Amniotic epithelial cell (primary cell): ENCODE results near the gene SPON2.

ENCODE experiments used
- DNase-seq: peaks from one replicate; pipeline ENCODE4 v3.0.0-alpha.2; 2010; ENCODE audit warnings: low read depth

Gene SPON2

GRCh38 chr4:1208970-1209704, 36.8 kb upstream of the SPON2 start:
- peak; percentile 87 for DNase-seq

DNA sequence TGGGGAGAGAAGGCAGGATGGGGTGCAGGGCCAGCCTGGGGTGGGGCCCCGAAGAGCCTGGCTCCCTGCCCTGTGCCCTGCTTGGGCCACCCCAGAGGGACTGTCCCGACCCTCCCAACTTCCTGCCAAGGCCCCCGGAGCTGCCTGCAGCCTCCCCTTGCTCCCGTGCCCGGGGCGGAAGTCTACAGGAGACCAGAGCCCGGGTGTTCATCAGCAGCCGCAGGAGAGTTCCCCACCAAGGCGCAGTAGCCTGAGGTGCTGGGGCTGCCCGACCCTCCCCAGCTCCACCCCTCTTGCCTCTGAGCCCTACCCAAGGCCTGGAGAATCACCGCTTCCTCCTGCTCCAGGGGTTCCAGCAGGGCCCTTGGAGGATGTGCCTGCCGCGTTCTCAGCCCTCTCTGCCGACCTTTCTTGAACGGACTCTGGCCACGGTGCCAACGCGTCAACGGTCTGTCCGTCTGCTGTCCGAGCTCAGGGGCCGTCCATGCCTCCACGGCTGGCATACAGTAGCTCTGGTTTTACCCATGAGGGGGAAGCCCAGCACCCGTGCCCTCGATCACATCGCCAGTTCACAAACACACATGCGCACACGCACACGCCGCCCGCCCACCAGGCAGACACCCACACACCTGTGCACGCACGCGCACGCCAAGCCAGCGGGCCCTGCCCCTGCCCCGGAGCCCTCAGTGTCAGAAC, 36.0 kb upstream of the SPON2 start:
- no peak for DNase-seq

DNA sequence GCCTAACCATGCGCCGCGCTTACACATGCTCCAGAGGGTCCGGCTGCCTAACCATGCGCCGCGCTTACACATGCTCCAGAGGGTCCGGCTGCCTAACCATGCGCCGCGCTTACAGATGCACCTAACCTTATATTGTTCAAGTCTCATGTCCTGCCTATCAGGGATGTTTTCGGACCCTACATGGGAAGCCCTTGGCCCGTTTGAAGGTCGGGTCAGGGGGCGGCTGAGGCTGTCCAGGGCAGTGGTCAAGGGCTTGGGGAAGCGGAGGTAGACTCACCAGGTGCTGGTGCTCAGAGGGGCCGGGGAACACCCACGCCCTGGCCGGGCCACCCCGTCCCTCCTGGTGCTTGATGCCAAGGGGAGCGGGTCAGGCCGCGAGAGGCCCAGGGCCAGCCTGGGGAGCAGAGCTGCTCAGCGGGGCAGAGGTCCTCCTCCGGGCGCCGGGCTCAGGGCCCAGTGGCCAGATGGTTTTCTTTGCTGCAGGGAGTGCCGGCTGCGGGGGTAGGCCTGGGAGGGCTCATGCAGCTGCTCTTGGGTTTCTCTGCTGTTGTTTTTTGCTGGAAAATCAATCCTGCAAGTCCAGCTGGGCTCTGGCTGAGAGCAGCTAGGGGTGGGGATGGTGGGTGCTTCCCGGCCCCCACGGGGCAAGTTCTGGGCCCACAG, 35.4 kb upstream of the SPON2 start:
- peak; percentile 69 for DNase-seq

GRCh38 chr4:1207157-1207470, 34.7 kb upstream of the SPON2 start:
- no peak for DNase-seq

DNA sequence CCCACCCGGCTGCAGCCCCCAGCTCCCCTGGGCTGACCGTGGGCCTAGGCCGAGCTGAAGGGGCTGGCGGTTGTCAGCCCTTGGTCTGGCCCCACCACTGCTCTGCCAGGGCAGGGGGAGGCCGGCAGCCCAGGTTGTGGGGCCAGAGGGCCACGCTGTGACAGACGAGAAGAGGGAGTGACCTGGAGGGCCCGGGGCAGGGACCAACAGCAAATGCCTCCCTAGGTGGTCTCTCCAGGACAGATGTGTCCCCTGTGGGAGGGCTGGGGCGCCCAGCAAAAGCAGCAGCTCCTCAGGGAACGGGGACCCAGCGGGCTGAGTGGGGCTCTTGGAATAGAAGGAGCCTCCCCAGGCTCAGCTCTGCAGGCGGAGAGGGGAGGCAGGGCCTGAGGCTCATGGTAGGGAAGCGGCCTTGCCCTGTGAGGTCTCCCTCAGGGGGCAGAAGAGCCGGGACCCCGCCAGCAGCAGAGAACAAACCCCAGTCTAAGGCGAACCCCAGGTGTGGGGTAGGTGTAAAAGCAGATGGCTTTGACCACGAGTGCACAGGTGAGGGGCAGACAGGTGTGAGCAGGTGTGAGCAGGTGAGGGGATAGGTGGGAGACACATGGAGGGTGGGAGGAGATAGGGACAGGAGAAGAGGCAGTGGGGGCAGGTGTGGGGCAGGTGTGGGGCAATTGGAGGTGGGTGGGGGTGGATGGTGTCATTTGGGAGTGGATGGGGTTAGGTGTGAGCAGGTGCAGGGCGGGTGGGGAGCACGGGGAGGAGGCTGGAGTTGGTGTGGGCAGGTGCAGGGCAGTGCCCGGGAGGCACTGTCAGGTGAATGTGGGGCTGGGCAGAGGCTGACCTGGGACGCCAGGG, 34.1 kb upstream of the SPON2 start:
- DNase-seq = no peak

DNA sequence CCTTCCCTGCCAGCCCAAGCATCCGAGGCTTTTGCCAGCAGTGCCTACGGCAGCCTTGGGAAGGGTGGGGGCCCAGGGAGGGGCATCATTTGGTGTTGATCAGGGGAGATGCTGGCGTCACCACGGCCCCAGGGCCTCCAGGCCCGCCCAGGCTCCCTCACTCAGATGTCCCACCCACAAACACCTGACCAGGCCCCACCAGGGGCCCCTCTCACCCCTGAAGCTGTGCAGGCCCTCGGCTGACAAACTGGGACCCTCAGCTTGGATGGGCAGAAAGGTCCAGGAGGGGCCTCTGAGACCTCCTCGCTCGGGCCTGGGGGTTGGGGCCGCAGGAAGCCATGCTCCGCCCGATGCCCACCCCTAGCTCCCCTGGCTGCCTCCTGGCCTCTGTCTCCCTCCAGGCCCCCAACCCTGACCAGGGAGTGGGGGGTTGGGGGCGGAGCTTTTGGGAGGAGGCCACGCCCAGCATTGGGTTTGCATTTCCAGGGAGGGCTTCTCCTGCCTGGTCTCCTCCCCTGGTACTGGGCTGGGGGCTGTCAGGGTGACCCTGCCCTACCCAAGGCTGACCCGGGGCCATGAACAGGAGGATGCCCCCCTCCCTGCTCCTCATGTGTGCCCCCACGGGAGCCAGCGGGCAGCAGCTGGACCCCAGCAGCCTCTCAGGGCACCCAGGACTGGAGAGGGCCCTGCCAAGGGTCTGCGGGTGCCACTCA, 33.4 kb upstream of the SPON2 start:
- no peak for DNase-seq

DNA sequence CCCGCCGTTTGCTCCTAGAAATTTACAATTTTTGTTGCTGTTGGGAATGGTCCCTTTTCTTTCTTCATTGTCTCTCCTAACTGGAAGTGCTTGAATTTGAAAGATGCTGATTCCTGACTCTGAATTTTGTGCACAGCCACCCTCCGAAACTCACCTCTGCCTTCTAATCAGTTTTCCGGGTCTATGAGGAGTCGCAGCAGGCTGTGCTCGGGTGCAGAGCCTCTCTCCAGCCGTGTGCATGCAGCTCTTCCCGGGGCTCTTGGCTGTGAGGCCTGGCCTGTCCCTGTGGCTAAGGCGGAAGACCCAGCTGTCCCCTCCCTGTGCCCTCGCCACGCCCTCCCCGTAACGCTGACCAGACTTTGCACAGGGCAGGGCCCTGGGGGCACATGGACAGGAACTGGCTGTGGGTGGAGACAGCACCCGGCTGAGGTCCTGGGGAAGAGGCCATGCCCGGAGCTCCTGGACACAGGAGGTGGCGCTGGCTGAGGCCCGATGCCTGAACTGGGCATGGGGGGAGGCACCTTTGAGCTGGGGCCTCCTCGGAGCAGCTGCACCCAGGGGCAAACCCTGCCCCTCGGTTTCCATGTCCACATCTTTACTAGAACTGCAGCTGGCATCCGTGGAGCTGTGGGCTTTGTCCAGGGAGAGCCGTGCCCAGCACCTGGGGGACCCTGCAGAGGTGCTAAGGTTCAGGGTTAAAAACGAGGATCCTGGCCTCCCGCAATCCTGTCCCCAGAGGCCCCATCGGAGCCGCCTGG, 32.6 kb upstream of the SPON2 start:
- no peak for DNase-seq

DNA sequence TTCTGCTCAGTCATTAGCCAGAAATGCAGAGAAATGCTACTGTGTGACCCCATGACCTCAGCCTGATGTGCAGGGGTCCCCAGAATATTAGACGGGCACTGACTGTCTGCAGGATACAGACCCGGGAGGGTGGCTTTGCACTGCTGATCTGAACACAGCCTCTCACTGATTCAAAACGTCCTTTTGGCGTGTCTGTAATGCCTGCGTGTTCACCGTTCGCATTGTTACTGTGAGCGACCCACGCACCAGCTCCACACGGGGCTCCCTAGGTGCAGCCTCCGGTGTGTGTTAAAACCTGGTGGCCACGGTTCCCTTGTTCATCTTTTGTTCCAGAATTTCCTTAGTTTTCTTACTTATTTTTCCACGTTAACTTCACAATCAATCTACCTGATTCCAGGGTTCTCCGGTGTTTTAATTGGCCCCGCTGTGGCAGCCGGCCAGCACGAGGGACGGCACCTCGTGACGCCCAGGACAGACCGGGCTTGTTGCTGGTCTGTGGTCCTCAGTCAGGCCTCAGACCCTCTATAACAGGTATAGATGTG, 32.0 kb upstream of the SPON2 start:
- DNase-seq = no peak

DNA sequence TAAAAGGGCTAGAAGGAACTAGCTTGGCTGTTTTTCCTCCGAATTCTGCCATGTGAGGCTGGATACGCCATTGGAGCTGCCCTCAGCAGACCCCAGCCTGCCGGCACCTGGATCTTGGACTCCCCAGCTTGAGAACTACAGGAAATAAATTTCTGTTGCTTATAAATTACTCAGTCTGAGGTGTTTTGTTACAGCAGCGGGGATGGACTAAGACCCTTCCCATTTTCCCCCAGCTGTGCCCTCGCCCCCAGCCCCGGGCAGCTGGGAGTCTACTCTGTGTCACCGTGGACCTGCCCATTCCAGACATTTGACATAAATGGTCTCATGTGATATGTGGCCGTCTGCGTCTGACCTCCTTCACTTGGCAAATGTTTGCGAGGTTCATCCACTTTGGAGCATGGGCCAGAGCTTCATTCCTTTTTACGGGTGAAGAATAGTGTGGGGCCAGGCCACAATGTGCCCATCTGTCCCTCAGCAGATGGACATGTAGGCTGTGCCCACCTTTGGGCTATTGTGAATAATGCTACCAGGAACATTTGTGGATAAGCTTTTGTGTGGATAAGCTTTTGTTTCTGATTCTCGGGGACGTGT, 30.7 kb upstream of the SPON2 start:
- no peak for DNase-seq

DNA sequence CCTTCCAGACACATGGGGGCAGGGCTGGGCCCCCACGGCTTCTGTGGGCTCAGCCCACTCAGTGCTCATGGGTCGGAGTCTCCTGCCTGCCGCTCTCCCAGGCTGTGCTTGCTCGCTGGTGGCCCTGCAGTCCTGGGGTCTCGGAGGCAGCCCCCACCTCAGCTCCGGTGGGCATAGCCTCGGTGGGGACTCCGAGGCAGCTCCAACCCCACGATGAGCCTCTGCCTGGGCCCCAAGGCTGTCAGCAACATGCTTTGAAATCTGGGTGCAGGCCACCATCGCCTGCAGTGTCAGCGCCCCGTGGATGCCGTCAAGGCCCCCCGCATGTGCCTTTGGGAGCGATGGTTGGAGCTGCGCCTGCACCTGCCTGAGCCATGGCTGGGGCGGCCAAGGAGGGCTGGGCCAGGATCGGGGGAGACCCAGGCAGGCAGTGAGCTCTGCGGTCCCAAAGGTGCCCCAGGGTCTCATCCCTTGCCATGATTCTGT, 30.2 kb upstream of the SPON2 start:
- DNase-seq = no peak

- peak; percentile 100 for DNase-seq
These were observed 29.6 kb upstream of the SPON2 start for GRCh38 chr4:1201851-1202525.

GRCh38 chr4:1200425-1201035, 28.1 kb upstream of the SPON2 start:
- DNase-seq = peak; percentile 90

DNA sequence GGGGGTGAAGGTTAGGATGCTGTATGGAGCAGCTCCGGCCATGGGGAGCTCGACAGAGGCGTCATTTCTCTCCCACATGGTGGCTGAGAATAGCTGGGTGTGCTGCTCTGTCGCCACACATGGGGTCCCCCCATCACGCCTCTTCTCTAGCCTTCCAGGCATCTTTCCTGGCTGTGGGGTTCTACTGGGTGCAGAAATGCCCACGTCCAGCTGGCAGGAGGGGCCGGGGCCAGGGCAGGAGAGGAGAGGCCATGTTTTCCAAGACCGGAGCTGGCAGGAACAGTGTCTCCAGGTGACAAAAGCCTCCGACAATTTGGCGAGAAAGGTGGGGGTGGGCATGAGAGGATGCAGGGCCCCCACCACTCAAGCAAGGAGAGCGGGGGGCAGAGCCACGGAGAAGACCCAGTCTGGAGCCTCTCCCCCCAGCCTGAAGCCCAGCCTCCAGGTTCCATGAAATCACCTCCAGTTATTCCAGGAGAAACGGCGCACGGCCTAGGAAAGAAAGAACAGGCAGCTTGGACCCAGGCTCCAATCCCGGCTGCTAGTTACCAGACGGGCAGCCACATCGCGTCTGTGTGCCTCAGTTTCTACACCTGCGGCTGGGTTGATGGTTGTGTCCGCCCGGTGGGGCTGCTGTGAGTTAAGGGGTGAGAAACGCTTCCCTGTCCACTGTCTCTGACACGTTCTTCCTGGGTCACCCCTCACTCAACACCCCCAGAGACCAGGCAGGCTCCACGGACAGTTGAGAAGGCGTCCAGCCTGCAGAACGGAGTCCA, 27.4 kb upstream of the SPON2 start:
- DNase-seq = no peak

DNA sequence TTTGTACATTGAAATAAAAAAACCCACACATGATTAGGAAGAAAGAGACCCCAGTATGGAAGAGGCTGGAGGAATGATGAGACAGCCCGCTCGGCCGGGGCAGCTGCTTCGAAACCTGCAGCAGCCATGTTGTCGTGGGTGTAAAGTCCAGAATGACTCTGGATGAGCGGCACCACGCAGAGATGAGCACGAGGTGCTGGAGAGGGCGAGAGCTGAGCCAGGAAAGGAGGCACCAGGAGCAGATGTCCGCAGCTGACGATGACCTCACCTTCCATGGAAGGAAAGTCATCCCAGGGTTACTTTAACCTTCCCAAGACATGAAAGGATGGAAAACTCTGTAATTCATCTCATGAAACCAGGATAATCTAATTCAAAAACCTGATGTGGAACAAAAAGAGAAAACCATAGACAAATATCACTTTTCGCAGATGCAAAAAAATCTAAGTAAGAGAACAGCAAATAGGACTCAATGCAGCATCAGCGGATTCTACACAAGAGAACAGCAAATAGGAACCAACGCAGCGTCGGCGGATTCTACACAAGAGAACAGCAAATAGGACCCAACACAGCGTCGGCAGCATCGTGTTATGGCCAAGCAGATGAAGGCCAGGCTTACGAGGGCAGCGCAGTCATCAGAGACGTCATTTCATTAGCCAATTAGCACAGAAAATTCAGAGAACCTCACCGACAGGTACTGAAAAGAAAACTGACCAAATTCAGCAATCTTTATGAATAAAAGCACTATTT, 25.9 kb upstream of the SPON2 start:
- DNase-seq = peak; percentile 65

DNA sequence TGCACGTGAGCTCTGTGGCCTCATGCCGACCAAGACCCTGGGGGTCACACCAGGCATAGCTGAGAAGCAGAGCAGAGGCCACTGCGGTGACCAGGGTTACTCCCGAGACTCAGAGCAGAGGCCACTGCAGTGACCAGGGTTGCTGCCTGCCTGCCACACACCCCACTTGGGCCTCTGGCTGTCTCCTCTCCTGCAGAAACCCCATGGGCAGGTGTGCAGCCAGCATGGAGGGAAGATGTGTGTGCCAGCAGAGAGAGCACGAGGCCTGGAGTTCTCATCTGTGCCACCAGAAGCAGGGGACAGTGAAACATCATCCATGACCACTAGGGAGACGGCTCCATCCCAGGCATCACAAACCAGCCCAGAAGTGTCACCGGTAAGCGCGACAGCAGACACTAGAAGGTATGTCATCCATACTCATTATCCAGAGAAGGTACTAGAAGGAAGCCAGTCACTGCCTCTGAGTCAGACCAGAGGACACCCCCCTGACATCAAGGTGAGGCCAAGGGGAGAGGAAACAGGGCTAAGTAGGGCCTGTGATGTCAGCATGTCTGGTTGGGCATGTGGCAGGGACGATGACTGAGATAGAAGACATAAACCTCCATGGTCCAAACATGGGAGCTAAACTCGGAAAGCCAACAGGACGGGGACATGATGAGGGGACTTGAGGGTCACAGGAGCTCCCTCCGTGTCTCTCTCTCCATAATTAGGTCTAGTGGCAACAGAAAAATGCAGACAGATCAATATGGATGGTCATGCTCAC, 24.2 kb upstream of the SPON2 start:
- DNase-seq = no peak

DNA sequence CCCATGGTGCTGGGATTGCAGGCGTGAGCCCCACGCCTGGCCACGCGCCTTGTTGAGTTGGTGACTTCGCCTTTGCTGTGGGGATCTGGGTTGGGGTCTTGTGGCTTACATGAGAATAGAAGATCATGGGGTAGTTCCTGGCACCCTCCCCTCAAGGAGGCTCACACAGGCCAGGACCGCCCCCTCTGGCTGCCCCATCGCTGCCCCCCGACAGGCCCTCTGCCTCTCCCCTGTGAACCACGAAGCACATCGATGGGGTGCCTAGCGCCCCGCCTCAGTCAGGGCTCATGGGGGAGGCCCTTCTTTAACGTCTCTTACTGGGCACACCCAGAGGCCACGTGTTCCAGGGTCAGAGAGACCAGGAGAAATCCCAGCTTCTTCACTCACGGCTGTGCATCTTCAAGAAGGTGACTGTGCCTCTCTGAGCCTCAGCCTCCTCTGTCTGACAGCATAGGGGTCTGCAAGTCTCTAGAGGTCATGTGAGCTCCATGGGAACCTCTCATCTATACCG, 23.6 kb upstream of the SPON2 start:
- DNase-seq = no peak
